WTC11 (cell line): ENCODE data around the gene CHST11. TPM values are rescaled to one million over a fixed set of nuclear protein-coding genes. Genes with fewer than 3 reads are reported as not detected.

Experiments used
- ATAC-seq: fragments of 200-7000 bp; cut with Tn5 transposase; 2 replicates; pipeline ENCODE4 v1.10.0; 2021; ENCODE audit warnings: mild to moderate bottlenecking, moderate library complexity
- CTCF ChIA-PET: fragments of 300-600 bp; sonication (Branson Sonifier 250); formaldehyde crosslinking; loops from one replicate; lab custom pipeline; 2021; ENCODE audit warnings: antibody characterized with exemption; lab: Charles Lee
- POLR2A ChIA-PET: fragments of 350-600 bp; sonication (Branson Sonifier 250); formaldehyde crosslinking; loops from one replicate; lab custom pipeline; 2021; ENCODE audit warnings: antibody characterized with exemption; lab: Charles Lee
- DNase-seq: peaks from one replicate; pipeline ENCODE4 v3.0.0; 2021; ENCODE audit warnings: low spot score
- H3K27ac Mint-ChIP-seq: 2 replicates; pipeline ENCODE4 v1.8.0; 2021; ENCODE audit warnings: mixed read lengths
- H3K27me3 Mint-ChIP-seq: 2 replicates; pipeline ENCODE4 v1.8.0; 2021; ENCODE audit warnings: low read depth, mild to moderate bottlenecking, moderate library complexity, mixed read lengths
- H3K36me3 Mint-ChIP-seq: 2 replicates; pipeline ENCODE4 v1.8.0; 2021; ENCODE audit warnings: mixed read lengths
- H3K4me1 Mint-ChIP-seq: 2 replicates; pipeline ENCODE4 v1.8.0; 2022; ENCODE audit warnings: mixed read lengths
- H3K4me3 Mint-ChIP-seq: 2 replicates; pipeline ENCODE4 v1.8.0; 2021; ENCODE audit warnings: mild to moderate bottlenecking, moderate library complexity, mixed read lengths
- H3K9me3 Mint-ChIP-seq: 2 replicates; pipeline ENCODE4 v1.8.0; 2021; ENCODE audit warnings: mixed read lengths
- CTCF ChIP-seq: fragments of 200-600 bp; IDR thresholded peaks from 2 replicates; pipeline ENCODE4 v1.8.0; 2022; ENCODE audit warnings: antibody characterized with exemption
- E2F4 ChIP-seq: sonication (generic); formaldehyde crosslinking; IDR thresholded peaks from 2 replicates; pipeline ENCODE4 v1.8.1; 2022; ENCODE audit warnings: low read depth, mild to moderate bottlenecking, moderate library complexity, missing genetic modification reagents, borderline replicate concordance
- E2F5 ChIP-seq: sonication (generic); formaldehyde crosslinking; IDR thresholded peaks from 2 replicates; pipeline ENCODE4 v1.8.1; 2022; ENCODE audit warnings: mild to moderate bottlenecking, moderate library complexity, missing genetic modification reagents
- ESRRA ChIP-seq: sonication (generic); formaldehyde crosslinking; IDR thresholded peaks from 2 replicates; pipeline ENCODE4 v1.8.1; 2022; ENCODE audit warnings: mild to moderate bottlenecking, missing genetic modification reagents, borderline replicate concordance
- FOXP4 ChIP-seq: sonication (generic); formaldehyde crosslinking; IDR thresholded peaks from 2 replicates; pipeline ENCODE4 v1.8.0; 2022; ENCODE audit warnings: mild to moderate bottlenecking, missing genetic modification reagents
- HMGXB4 ChIP-seq: sonication (generic); formaldehyde crosslinking; IDR thresholded peaks from 2 replicates; pipeline ENCODE4 v1.8.1; 2023; ENCODE audit warnings: mild to moderate bottlenecking, moderate library complexity, missing genetic modification reagents
- IRF2 ChIP-seq: sonication (generic); formaldehyde crosslinking; IDR thresholded peaks from 2 replicates; pipeline ENCODE4 v1.8.0; 2022; ENCODE audit warnings: low read depth, missing genetic modification reagents, borderline replicate concordance
- NFE2L1 ChIP-seq: sonication (generic); formaldehyde crosslinking; IDR thresholded peaks from 2 replicates; pipeline ENCODE4 v1.8.1; 2023; ENCODE audit warnings: missing genetic modification reagents
- NR2C2 ChIP-seq: sonication (generic); formaldehyde crosslinking; IDR thresholded peaks from 2 replicates; pipeline ENCODE4 v1.8.0; 2022; ENCODE audit warnings: mild to moderate bottlenecking, missing genetic modification reagents
- SMAD4 ChIP-seq: sonication (generic); formaldehyde crosslinking; IDR thresholded peaks from 2 replicates; pipeline ENCODE4 v1.8.0; 2022; ENCODE audit warnings: mild to moderate bottlenecking, missing genetic modification reagents
- TCF7 ChIP-seq: sonication (generic); formaldehyde crosslinking; IDR thresholded peaks from 2 replicates; pipeline ENCODE4 v1.8.0; 2022; ENCODE audit warnings: mild to moderate bottlenecking, low read depth, missing genetic modification reagents, moderate library complexity
- TEAD1 ChIP-seq: sonication (generic); formaldehyde crosslinking; IDR thresholded peaks from 2 replicates; pipeline ENCODE4 v1.8.0; 2022; ENCODE audit warnings: mild to moderate bottlenecking, missing genetic modification reagents
- TP53 ChIP-seq: sonication (generic); formaldehyde crosslinking; IDR thresholded peaks from 2 replicates; pipeline ENCODE4 v1.8.1; 2023; ENCODE audit warnings: mild to moderate bottlenecking, missing genetic modification reagents
- ZNF121 ChIP-seq: sonication (generic); formaldehyde crosslinking; IDR thresholded peaks from 2 replicates; pipeline ENCODE4 v1.8.0; 2023; ENCODE audit warnings: missing genetic modification reagents
- ZNF425 ChIP-seq: fragments of 250-450 bp; sonication (Bioruptor Pico); conservative IDR thresholded peaks from 2 replicates; pipeline ENCODE4 v1.9.0; 2021; ENCODE audit warnings: mild to moderate bottlenecking
- total RNA-seq: library from RNA; stranded (reverse); gene quantifications from 3 replicates; pipeline ENCODE4 v1.2.3, GENCODE V29; 2021

CHST11 gene
- total RNA-seq, 1 experiment from 2014 or later, result 24.2 TPM

- TF ChIP-seq ESRRA (no peak), IRF2 (CRISPR knock-in tag) (no peak), NR2C2 (CRISPR knock-in tag) (no peak), TEAD1 (CRISPR knock-in tag) (no peak), TP53 (CRISPR knock-in tag) (no peak), SMAD4 (CRISPR knock-in tag) (no peak), E2F4 (CRISPR knock-in tag) (no peak), E2F5 (CRISPR knock-in tag) (no peak)
- TF ChIP-seq, all 79 proteins: peak for 0
Measured at GRCh38 chr12:104761611-104762010, 304.9 kb downstream of the CHST11 start (continued).

GRCh38 chr12:104763168-104763805 lies 306.5 kb downstream of the CHST11 start:
- Mint-ChIP-seq H3K27me3 (no peaks in the 10 kb centered on the region), H3K9me3 (peaks cover 7% of the 10 kb centered on the region), H3K36me3 (peaks cover 7% of the 10 kb centered on the region), H3K27ac (no peak overlapping the region), H3K4me3 (no peak overlapping the region), H3K4me1 (peaks cover 41% of the 10 kb centered on the region)
- DNase-seq, result no peak
- ATAC-seq, result no peak
- TF ChIP-seq HMGXB4 (no peak), ZNF121 (no peak), TCF7 (CRISPR knock-in tag) (no peak), NFE2L1 (CRISPR knock-in tag) (no peak), CTCF (no peak), FOXP4 (CRISPR knock-in tag) (no peak), ZNF425 (CRISPR knock-in tag) (no peak)
- ChIA-PET CTCF (interaction anchor here (0.6 to 2.2 kb wide), 4 partner anchors 9 to 382 kb away, joined by 3 to 9 read pairs (median 4); no protein-coding TSS in a partner anchor), POLR2A (interaction anchor here (0.7 kb wide), 1 partner anchor 12 kb away, joined by 4 read pairs; no protein-coding TSS in a partner anchor)
